ENCODE data around the gene GOLM1. TPM values are rescaled to one million over a fixed set of nuclear protein-coding genes. Genes with fewer than 3 reads are reported as not detected.
A peak's percentile ranks its signal among the peaks of the same experiment; 100 is the strongest.
"Not testable (repeated sequence)": the region's sequence is repeated elsewhere in the genome, so short reads cannot be mapped to it uniquely, and the experiment has no call there.

The GOLM1 gene, protein sequence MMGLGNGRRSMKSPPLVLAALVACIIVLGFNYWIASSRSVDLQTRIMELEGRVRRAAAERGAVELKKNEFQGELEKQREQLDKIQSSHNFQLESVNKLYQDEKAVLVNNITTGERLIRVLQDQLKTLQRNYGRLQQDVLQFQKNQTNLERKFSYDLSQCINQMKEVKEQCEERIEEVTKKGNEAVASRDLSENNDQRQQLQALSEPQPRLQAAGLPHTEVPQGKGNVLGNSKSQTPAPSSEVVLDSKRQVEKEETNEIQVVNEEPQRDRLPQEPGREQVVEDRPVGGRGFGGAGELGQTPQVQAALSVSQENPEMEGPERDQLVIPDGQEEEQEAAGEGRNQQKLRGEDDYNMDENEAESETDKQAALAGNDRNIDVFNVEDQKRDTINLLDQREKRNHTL
- total RNA-seq = 1 to 10 TPM; 2.9 to 8.6 (median 7.6) TPM

GRCh38 chr9:86098824-86099700, at the start of gene GOLM1:
Gene GOLM1, minus strand, starts transcription at chr9:86099558. Its CDS starts 20,238 bp downstream, at chr9:86079320.
- H3K27ac ChIP-seq (replicated peaks in 1 of 4) = peak within 1 kb of the TSS; percentile 71 to 83 (median 78)
- TF ChIP-seq POLR2A (IDR thresholded peaks at IDR 0.05; ENCODE audit: low read depth) = no peak
- peak in 1 of 3 experiments; percentile 32 for TF ChIP-seq CTCF (IDR thresholded peaks at IDR 0.05)
- no peaks in the 10 kb centered on the region for H3K36me3 ChIP-seq
- no peaks in the 10 kb centered on the region for H3K9me3 ChIP-seq
- H3K4me3 ChIP-seq = peak within 1 kb of the TSS; percentile 58 to 85 (median 72)
- intact Hi-C loops (cut with DNase I) = no loop called here
- no peak for DNase-seq (ENCODE audit: extremely low spot score)
- under 1% methylated on average over 36 of the region's 125 CpGs for WGBS
- H3K4me1 ChIP-seq = peaks cover 7 to 19% (median 15%) of the 10 kb centered on the region in 4 donors
- no peaks in the 10 kb centered on the region for H3K27me3 ChIP-seq

- H3K36me3 ChIP-seq; H3K27me3 ChIP-seq; H3K9me3 ChIP-seq; DNase-seq (ENCODE audit: extremely low spot score); H3K4me3 ChIP-seq; intact Hi-C loops (cut with DNase I); H3K27ac ChIP-seq (replicated peaks in 1 of 4); H3K4me1 ChIP-seq: not testable (repeated sequence)
- WGBS = 92% methylated on average over 4 of the region's 4 CpGs
Measured at GRCh38 chr9:86146671-86147070, 47.3 kb upstream of the GOLM1 start.

DNA sequence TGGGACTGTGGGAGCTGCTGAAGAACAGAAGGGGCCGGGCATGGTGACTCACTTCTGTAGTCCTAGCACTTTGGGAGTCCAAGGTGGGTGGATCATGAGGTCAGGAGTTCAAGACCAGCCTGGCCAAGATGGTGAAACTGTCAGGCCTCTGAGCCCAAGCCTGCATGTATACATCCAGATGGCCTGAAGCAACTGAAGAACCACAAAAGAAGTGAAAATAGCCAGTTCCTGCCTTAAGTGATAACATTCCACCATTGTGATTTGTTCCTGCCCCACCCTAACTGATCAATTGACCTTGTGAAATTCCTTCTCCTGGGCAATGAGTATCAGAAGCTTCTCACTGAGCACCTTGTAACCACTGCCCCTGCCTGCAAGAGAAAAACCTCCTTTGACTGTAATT, 46.6 kb upstream of the GOLM1 start:
- WGBS = 80% methylated on average over 1 of the region's 1 CpG

GRCh38 chr9:86142973-86143372, 43.6 kb upstream of the GOLM1 start:
- TF ChIP-seq CTCF (IDR thresholded peaks at IDR 0.05) (no peak), POLR2AphosphoS5 (IDR thresholded peaks at IDR 0.05) (no peak), EP300 (IDR thresholded peaks at IDR 0.05) (no peak), POLR2A (IDR thresholded peaks at IDR 0.05; ENCODE audit: low read depth) (no peak)
- intact Hi-C loops (cut with DNase I) = no loop called here
- 94% methylated on average over 2 of the region's 2 CpGs for WGBS

More for the DNA sequence above, 46.6 kb upstream of the GOLM1 start:
- H3K4me3 ChIP-seq; H3K27ac ChIP-seq (replicated peaks in 1 of 4); H3K36me3 ChIP-seq; intact Hi-C loops (cut with DNase I); DNase-seq (ENCODE audit: extremely low spot score); H3K9me3 ChIP-seq; H3K27me3 ChIP-seq; H3K4me1 ChIP-seq: not testable (repeated sequence)

GRCh38 chr9:86141843-86142242, 42.5 kb upstream of the GOLM1 start:
- intact Hi-C loops (cut with DNase I) = no loop called here
- Histone ChIP-seq H3K36me3 (no peaks in the 10 kb centered on the region), H3K4me3 (no peak overlapping the region), H3K27me3 (no peaks in the 10 kb centered on the region), H3K27ac (replicated peaks in 1 of 4) (no peak overlapping the region), H3K9me3 (peaks cover 0 to 5% (median 0%) of the 10 kb centered on the region in 4 donors), H3K4me1 (no peaks in the 10 kb centered on the region)
- no peak for DNase-seq (ENCODE audit: extremely low spot score)
- TF ChIP-seq POLR2A (IDR thresholded peaks at IDR 0.05; ENCODE audit: low read depth) = no peak
- no peak for TF ChIP-seq EP300 (IDR thresholded peaks at IDR 0.05)
- WGBS = 85% methylated on average over 3 of the region's 3 CpGs

More at GRCh38 chr9:86142973-86143372, 43.6 kb upstream of the GOLM1 start:
- no peak overlapping the region for H3K27ac ChIP-seq (replicated peaks in 1 of 4)
- no peak overlapping the region for H3K4me3 ChIP-seq
- DNase-seq (ENCODE audit: extremely low spot score) = no peak
- peaks cover 0 to 5% (median 0%) of the 10 kb centered on the region in 4 donors for H3K9me3 ChIP-seq
- no peaks in the 10 kb centered on the region for H3K36me3 ChIP-seq
- H3K27me3 ChIP-seq = no peaks in the 10 kb centered on the region
- H3K4me1 ChIP-seq = no peaks in the 10 kb centered on the region

DNA sequence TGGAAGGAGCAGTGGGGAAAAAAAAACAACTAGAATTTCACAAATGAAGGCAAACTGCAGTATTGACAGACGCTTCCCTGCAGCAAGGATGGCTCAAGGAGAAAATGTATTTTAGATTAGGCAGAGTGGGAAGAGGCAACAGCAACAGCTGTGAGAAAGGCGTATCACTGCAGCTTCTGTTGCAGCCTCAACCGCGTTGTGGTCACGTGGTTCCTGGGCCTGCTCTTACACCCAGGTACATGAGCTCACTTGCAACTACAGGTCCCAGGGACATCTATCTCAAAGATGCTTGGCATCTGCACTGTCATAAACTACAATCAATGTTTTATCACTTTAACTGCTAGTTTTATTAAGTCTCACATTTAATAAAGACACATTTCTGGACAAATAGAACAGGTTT, 36.0 kb upstream of the GOLM1 start:
- Histone ChIP-seq H3K4me3 (no peak overlapping the region), H3K27ac (replicated peaks in 1 of 4) (no peak overlapping the region), H3K36me3 (no peaks in the 10 kb centered on the region), H3K27me3 (no peaks in the 10 kb centered on the region), H3K4me1 (no peaks in the 10 kb centered on the region), H3K9me3 (no peaks in the 10 kb centered on the region)
- no peak for DNase-seq (ENCODE audit: extremely low spot score)
- TF ChIP-seq POLR2AphosphoS5 (IDR thresholded peaks at IDR 0.05) = no peak
- TF ChIP-seq CTCF (IDR thresholded peaks at IDR 0.05) = no peak
- TF ChIP-seq EP300 (IDR thresholded peaks at IDR 0.05) = no peak
- no peak for TF ChIP-seq POLR2A (IDR thresholded peaks at IDR 0.05; ENCODE audit: low read depth)
- WGBS = 83% methylated on average over 5 of the region's 5 CpGs
- intact Hi-C loops (cut with DNase I) = no loop called here
